ENCODE data around the gene CYP24A1.

CYP24A1 gene

GRCh38 chr20:54207743-54208547, 34.2 kb upstream of the CYP24A1 start, which contains the start of gene PFDN4:
PFDN4 (plus strand) TSS chr20:54208087; CDS start chr20:54208101, 14 bp downstream.
- peaks cover 42% of the 10 kb centered on the region for H3K4me1 Mint-ChIP-seq
- peak within 1 kb of the TSS; percentile 98 for H3K4me3 Mint-ChIP-seq
- H3K9me3 Mint-ChIP-seq, result no peaks in the 10 kb centered on the region
- H3K27ac Mint-ChIP-seq, result peak within 1 kb of the TSS; percentile 99
- peak; percentile 95 for ATAC-seq
- H3K27me3 Mint-ChIP-seq, result no peaks in the 10 kb centered on the region
- H3K36me3 Mint-ChIP-seq, result no peaks in the 10 kb centered on the region

- Mint-ChIP-seq H3K4me3 (peak overlapping the region; percentile 98), H3K27me3 (no peaks in the 10 kb centered on the region), H3K36me3 (no peaks in the 10 kb centered on the region), H3K9me3 (no peaks in the 10 kb centered on the region), H3K4me1 (peaks cover 42% of the 10 kb centered on the region), H3K27ac (peak overlapping the region; percentile 99)
- no peak for ATAC-seq
Observed at GRCh38 chr20:54207053-54207742, 33.4 kb upstream of the CYP24A1 start.

- no peaks in the 10 kb centered on the region for H3K27me3 Mint-ChIP-seq
- no peaks in the 10 kb centered on the region for H3K9me3 Mint-ChIP-seq
- H3K27ac Mint-ChIP-seq, result no peak overlapping the region
- H3K4me1 Mint-ChIP-seq, result peaks cover 37% of the 10 kb centered on the region
- ATAC-seq, result no peak
- no peaks in the 10 kb centered on the region for H3K36me3 Mint-ChIP-seq
- H3K4me3 Mint-ChIP-seq, result no peak overlapping the region
Observed at GRCh38 chr20:54205450-54205849, 31.7 kb upstream of the CYP24A1 start.

- Mint-ChIP-seq H3K27ac (no peak overlapping the region), H3K4me1 (peaks cover 29% of the 10 kb centered on the region), H3K36me3 (no peaks in the 10 kb centered on the region), H3K9me3 (no peaks in the 10 kb centered on the region), H3K4me3 (no peak overlapping the region), H3K27me3 (no peaks in the 10 kb centered on the region)
- ATAC-seq, result no peak
Observed at GRCh38 chr20:54204481-54204880, 30.7 kb upstream of the CYP24A1 start.

GRCh38 chr20:54204063-54204462, 30.3 kb upstream of the CYP24A1 start:
- H3K27ac Mint-ChIP-seq, result no peak overlapping the region
- no peaks in the 10 kb centered on the region for H3K36me3 Mint-ChIP-seq
- H3K4me1 Mint-ChIP-seq, result peaks cover 29% of the 10 kb centered on the region

GRCh38 chr20:54203281-54203680, 29.5 kb upstream of the CYP24A1 start:
- no peak for ATAC-seq
- Mint-ChIP-seq H3K4me3 (no peak overlapping the region), H3K36me3 (no peaks in the 10 kb centered on the region), H3K27me3 (no peaks in the 10 kb centered on the region), H3K9me3 (no peaks in the 10 kb centered on the region), H3K4me1 (peaks cover 22% of the 10 kb centered on the region), H3K27ac (no peak overlapping the region)

More at GRCh38 chr20:54204063-54204462, 30.3 kb upstream of the CYP24A1 start:
- no peaks in the 10 kb centered on the region for H3K27me3 Mint-ChIP-seq
- no peaks in the 10 kb centered on the region for H3K9me3 Mint-ChIP-seq
- no peak overlapping the region for H3K4me3 Mint-ChIP-seq
- ATAC-seq, result no peak

GRCh38 chr20:54201268-54201846, 27.6 kb upstream of the CYP24A1 start:
- H3K27ac Mint-ChIP-seq, result no peak overlapping the region
- H3K4me1 Mint-ChIP-seq, result peaks cover 22% of the 10 kb centered on the region
- H3K4me3 Mint-ChIP-seq, result no peak overlapping the region
- ATAC-seq, result no peak
- no peaks in the 10 kb centered on the region for H3K36me3 Mint-ChIP-seq
- no peaks in the 10 kb centered on the region for H3K27me3 Mint-ChIP-seq
- H3K9me3 Mint-ChIP-seq, result no peaks in the 10 kb centered on the region

GRCh38 chr20:54200487-54201267, 26.9 kb upstream of the CYP24A1 start:
- Mint-ChIP-seq H3K27ac (no peak overlapping the region), H3K9me3 (no peaks in the 10 kb centered on the region), H3K36me3 (no peaks in the 10 kb centered on the region), H3K4me3 (no peak overlapping the region), H3K4me1 (peaks cover 22% of the 10 kb centered on the region), H3K27me3 (no peaks in the 10 kb centered on the region)
- ATAC-seq, result no peak

- no peak for ATAC-seq
- no peaks in the 10 kb centered on the region for H3K27me3 Mint-ChIP-seq
- H3K27ac Mint-ChIP-seq, result no peak overlapping the region
- H3K36me3 Mint-ChIP-seq, result no peaks in the 10 kb centered on the region
- no peaks in the 10 kb centered on the region for H3K9me3 Mint-ChIP-seq
- H3K4me3 Mint-ChIP-seq, result no peak overlapping the region
- H3K4me1 Mint-ChIP-seq, result peaks cover 20% of the 10 kb centered on the region
Observed at GRCh38 chr20:54199721-54200176, 26.0 kb upstream of the CYP24A1 start.

- no peak for ATAC-seq
- Mint-ChIP-seq H3K4me1 (peaks cover 20% of the 10 kb centered on the region), H3K9me3 (no peaks in the 10 kb centered on the region), H3K4me3 (no peak overlapping the region), H3K36me3 (no peaks in the 10 kb centered on the region), H3K27me3 (no peaks in the 10 kb centered on the region), H3K27ac (no peak overlapping the region)
Observed at GRCh38 chr20:54199283-54199682, 25.5 kb upstream of the CYP24A1 start.

- no peak for ATAC-seq
- Mint-ChIP-seq H3K27ac (no peak overlapping the region), H3K4me1 (peaks cover 20% of the 10 kb centered on the region)
Observed at GRCh38 chr20:54197621-54198604, 24.1 kb upstream of the CYP24A1 start.

GRCh38 chr20:54195483-54196472, 22.0 kb upstream of the CYP24A1 start:
- peak; percentile 68 for ATAC-seq
- H3K27ac Mint-ChIP-seq, result peak overlapping the region; percentile 62
- H3K9me3 Mint-ChIP-seq, result no peaks in the 10 kb centered on the region
- peaks cover 20% of the 10 kb centered on the region for H3K4me1 Mint-ChIP-seq
- no peaks in the 10 kb centered on the region for H3K36me3 Mint-ChIP-seq
- no peaks in the 10 kb centered on the region for H3K27me3 Mint-ChIP-seq
- H3K4me3 Mint-ChIP-seq, result peak overlapping the region; percentile 58

More at GRCh38 chr20:54197621-54198604, 24.1 kb upstream of the CYP24A1 start:
- Mint-ChIP-seq H3K4me3 (no peak overlapping the region), H3K9me3 (no peaks in the 10 kb centered on the region), H3K36me3 (no peaks in the 10 kb centered on the region), H3K27me3 (no peaks in the 10 kb centered on the region)
